Measurements from ENCODE around the gene SLC39A3. TPM values are rescaled to one million over a fixed set of nuclear protein-coding genes. Genes with fewer than 3 reads are reported as not detected.

The SLC39A3 gene
- total and polyA plus RNA-seq, 2 experiments from 2014 or later, result 36.1 to 44.3 TPM

- 95% methylated on average over 32 of the region's 33 CpGs for WGBS (ENCODE audit: low lambda C conversion rate, missing lambda C conversion rate)
- H3K36me3 ChIP-seq (replicated peaks; ENCODE audit: insufficient read depth, low read depth), result no peaks in the 10 kb centered on the region
- peaks cover 9% of the 10 kb centered on the region for H3K27me3 ChIP-seq
- no peak overlapping the region for H3K4me2 ChIP-seq
- no peaks in the 10 kb centered on the region for H3K9me3 ChIP-seq (ENCODE audit: low read depth)
- no peaks in the 10 kb centered on the region for H3K79me2 ChIP-seq
- H3K4me3 ChIP-seq, result no peak overlapping the region
- no peak for DNase-seq (ENCODE audit: low spot score)
- H4K20me1 ChIP-seq (ENCODE audit: insufficient read depth, poor library complexity, severe bottlenecking), result no peaks in the 10 kb centered on the region
- no peak overlapping the region for H3K27ac ChIP-seq
- no peaks in the 10 kb centered on the region for H3K9me2 ChIP-seq (replicated peaks; ENCODE audit: insufficient read depth)
- H3K4me1 ChIP-seq (ENCODE audit: insufficient read depth), result no peaks in the 10 kb centered on the region
- no peak for TF ChIP-seq CTCF (IDR thresholded peaks at IDR 0.05; ENCODE audit: poor library complexity)
- TF ChIP-seq EZH2 (IDR thresholded peaks at IDR 0.05; ENCODE audit: borderline replicate concordance), result no peak
- TF ChIP-seq EZH2phosphoT487 (IDR thresholded peaks at IDR 0.05; ENCODE audit: low read depth, severe bottlenecking, unreplicated experiment), result no peak
- H2AFZ ChIP-seq, result no peak overlapping the region
These were observed 7.6 kb downstream of the SLC39A3 start for GRCh38 chr19:2732157-2732725.

GRCh38 chr19:2731181-2731995, 8.4 kb downstream of the SLC39A3 start:
- Histone ChIP-seq H3K9me3 (ENCODE audit: low read depth) (no peaks in the 10 kb centered on the region), H3K79me2 (no peaks in the 10 kb centered on the region), H3K4me2 (no peak overlapping the region), H3K9me2 (replicated peaks; ENCODE audit: insufficient read depth) (no peaks in the 10 kb centered on the region), H4K20me1 (ENCODE audit: insufficient read depth, poor library complexity, severe bottlenecking) (no peaks in the 10 kb centered on the region), H3K4me1 (ENCODE audit: insufficient read depth) (no peaks in the 10 kb centered on the region), H3K4me3 (no peak overlapping the region), H3K36me3 (replicated peaks; ENCODE audit: insufficient read depth, low read depth) (no peaks in the 10 kb centered on the region), H3K27me3 (peaks cover 16% of the 10 kb centered on the region), H2AFZ (no peak overlapping the region), H3K27ac (no peak overlapping the region)
- DNase-seq (ENCODE audit: low spot score), result no peak
- WGBS (ENCODE audit: low lambda C conversion rate, missing lambda C conversion rate), result 93% methylated on average over 34 of the region's 41 CpGs
- TF ChIP-seq EZH2 (IDR thresholded peaks at IDR 0.05; ENCODE audit: borderline replicate concordance) (no peak), CTCF (IDR thresholded peaks at IDR 0.05; ENCODE audit: poor library complexity) (no peak), EZH2phosphoT487 (IDR thresholded peaks at IDR 0.05; ENCODE audit: low read depth, severe bottlenecking, unreplicated experiment) (no peak)

GRCh38 chr19:2729943-2730818, 9.6 kb downstream of the SLC39A3 start:
- H3K27me3 ChIP-seq, result peaks cover 16% of the 10 kb centered on the region
- H3K79me2 ChIP-seq, result no peaks in the 10 kb centered on the region
- no peak for DNase-seq (ENCODE audit: low spot score)
- no peaks in the 10 kb centered on the region for H3K9me3 ChIP-seq (ENCODE audit: low read depth)
- no peaks in the 10 kb centered on the region for H3K9me2 ChIP-seq (replicated peaks; ENCODE audit: insufficient read depth)
- no peaks in the 10 kb centered on the region for H3K4me1 ChIP-seq (ENCODE audit: insufficient read depth)
- H4K20me1 ChIP-seq (ENCODE audit: insufficient read depth, poor library complexity, severe bottlenecking), result no peaks in the 10 kb centered on the region
- 93% methylated on average over 26 of the region's 26 CpGs for WGBS (ENCODE audit: low lambda C conversion rate, missing lambda C conversion rate)
- no peak overlapping the region for H3K4me2 ChIP-seq
- H3K36me3 ChIP-seq (replicated peaks; ENCODE audit: insufficient read depth, low read depth), result no peaks in the 10 kb centered on the region
- H3K27ac ChIP-seq, result no peak overlapping the region
- no peak overlapping the region for H2AFZ ChIP-seq
- TF ChIP-seq EZH2phosphoT487 (IDR thresholded peaks at IDR 0.05; ENCODE audit: low read depth, severe bottlenecking, unreplicated experiment) (no peak), EZH2 (IDR thresholded peaks at IDR 0.05; ENCODE audit: borderline replicate concordance) (no peak), CTCF (IDR thresholded peaks at IDR 0.05; ENCODE audit: poor library complexity) (no peak)
- no peak overlapping the region for H3K4me3 ChIP-seq
